HUES64 (cell line): ENCODE data around the gene IGFBP1.

ENCODE experiments used
- H3K27ac ChIP-seq: 2 replicates; pipeline ENCODE4 v1.7.0; 2013; ENCODE audit warnings: low read depth, low read length, inconsistent platforms
- H3K27me3 ChIP-seq: 2 replicates; pipeline ENCODE4 v1.6.1; 2013; ENCODE audit warnings: mild to moderate bottlenecking, low read length; ENCODE audit not compliant: insufficient read depth
- H3K36me3 ChIP-seq: 2 replicates; pipeline ENCODE4 v1.6.1; 2013; ENCODE audit warnings: mild to moderate bottlenecking, low read length; ENCODE audit not compliant: insufficient read depth
- H3K4me1 ChIP-seq: 2 replicates; pipeline ENCODE4 v1.6.1; 2013; ENCODE audit warnings: mild to moderate bottlenecking, low read length, moderate library complexity; ENCODE audit not compliant: insufficient read depth
- H3K4me3 ChIP-seq: 2 replicates; pipeline ENCODE4 v1.5.1; 2013; ENCODE audit warnings: mild to moderate bottlenecking, low read length, moderate library complexity
- H3K9ac ChIP-seq: 2 replicates; pipeline ENCODE4 v1.6.1; 2013; ENCODE audit warnings: mild to moderate bottlenecking, low read depth, low read length
- H3K9me3 ChIP-seq: 2 replicates; pipeline ENCODE4 v1.6.1; 2013; ENCODE audit warnings: low read depth, low read length; ENCODE audit not compliant: insufficient read depth
- WGBS: fragments of 150-250, 120-280 bp; methylation state at CpG from one replicate; pipeline ENCODE4 v1.1.7; 2013; ENCODE audit warnings: missing lambda C conversion rate; 5-methylcytosine and 5-hydroxymethylcytosine counted together

Gene IGFBP1

DNA sequence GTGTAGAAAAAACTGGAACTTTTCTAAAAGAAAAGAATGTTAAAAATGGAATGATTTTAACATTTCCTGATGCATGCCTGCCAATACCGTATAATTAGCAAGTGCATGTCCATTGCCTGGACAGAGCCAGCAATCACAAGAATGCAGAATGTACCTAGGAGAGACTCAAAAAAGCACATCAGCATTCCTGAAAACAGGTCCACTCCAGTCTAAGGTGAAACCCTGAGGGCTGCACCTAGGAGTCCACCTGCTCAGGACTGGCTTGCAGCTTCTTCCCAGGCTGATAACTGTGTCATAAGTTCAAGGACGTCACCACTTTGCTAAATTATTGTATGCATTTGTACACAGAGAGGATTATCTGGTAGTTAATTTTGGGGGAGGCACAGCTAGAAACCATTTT lies 20.8 kb upstream of the IGFBP1 start:
- H3K4me1 ChIP-seq = no peaks in the 10 kb centered on the region
- H3K27ac ChIP-seq = no peak overlapping the region
- no peak overlapping the region for H3K9ac ChIP-seq
- no peaks in the 10 kb centered on the region for H3K36me3 ChIP-seq
- H3K27me3 ChIP-seq = no peaks in the 10 kb centered on the region
- H3K4me3 ChIP-seq = no peak overlapping the region
- H3K9me3 ChIP-seq = no peaks in the 10 kb centered on the region
- 92% methylated on average over 2 of the region's 2 CpGs for WGBS

DNA sequence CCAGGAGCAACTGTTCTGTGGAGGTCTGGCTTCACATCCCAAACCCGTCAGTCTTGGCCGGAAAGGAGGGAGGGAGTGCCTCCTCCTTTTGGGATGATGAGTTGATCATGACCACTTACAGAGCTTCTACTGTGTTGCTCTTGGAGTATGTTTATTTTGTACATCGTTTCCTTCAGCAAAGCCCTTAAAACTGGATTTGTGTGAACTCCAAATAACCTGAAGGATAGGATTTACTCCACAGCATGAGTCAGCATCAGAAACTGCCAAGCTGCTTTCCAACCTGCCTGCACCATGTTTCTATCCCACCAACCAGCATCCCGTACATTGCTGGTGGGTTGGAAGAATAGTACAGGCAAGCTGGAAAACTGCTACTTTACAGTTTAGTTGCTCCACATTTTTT lies 18.9 kb upstream of the IGFBP1 start:
- H3K4me3 ChIP-seq = no peak overlapping the region
- H3K27me3 ChIP-seq = no peaks in the 10 kb centered on the region
- no peak overlapping the region for H3K27ac ChIP-seq
- H3K36me3 ChIP-seq = no peaks in the 10 kb centered on the region
- no peak overlapping the region for H3K9ac ChIP-seq
- H3K4me1 ChIP-seq = no peaks in the 10 kb centered on the region
- WGBS = over 99% methylated on average over 4 of the region's 4 CpGs
- no peaks in the 10 kb centered on the region for H3K9me3 ChIP-seq

DNA sequence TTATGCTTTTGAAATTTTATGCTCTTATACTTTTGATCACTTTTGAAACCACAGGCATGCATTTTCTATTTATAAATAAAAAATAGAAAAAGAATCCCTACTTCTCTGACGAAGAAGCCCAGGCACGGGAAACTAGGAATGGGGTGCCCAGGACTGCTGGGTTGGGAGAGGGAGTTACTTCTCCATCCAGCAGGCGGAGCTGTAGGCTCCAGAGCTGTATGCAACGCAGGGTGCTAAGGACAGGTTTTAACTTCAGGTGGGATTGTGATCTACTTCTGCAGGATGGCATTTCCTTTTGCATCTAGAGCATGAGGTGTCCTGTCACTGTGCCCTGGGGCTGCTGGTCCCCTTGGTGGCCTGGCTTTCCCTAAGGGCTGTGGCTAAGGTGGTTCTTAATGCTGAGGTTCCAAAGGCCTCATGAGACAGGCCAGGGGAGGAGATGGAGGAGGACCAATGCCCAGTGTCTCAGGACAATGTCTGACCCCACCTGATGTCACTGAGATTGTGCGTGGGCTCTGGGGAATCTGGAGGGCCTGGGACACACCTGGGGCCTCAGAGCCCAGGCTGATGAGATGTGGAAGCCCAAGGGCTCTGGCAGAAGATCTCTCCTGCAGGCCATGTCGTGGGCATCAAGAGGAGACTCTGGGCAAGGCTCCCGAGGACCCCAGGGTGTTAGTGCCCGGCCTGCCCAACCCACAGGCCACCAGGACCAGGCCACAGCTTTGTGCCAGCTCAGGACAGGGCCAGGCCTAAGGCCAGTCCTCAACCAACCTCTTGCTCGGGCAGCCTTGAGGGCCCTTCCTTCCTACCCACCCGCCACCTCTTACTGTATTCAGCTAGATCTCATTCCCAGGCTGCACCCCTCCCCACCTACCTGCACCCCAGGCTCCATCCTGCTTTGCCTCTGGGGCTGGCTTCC lies 15.9 kb upstream of the IGFBP1 start:
- H3K4me3 ChIP-seq = no peak overlapping the region
- no peak overlapping the region for H3K27ac ChIP-seq
- H3K27me3 ChIP-seq = no peaks in the 10 kb centered on the region
- 0 out of 2 replicates have a peak, but pooled peaks cover 3% of the 10 kb centered on the region for H3K9me3 ChIP-seq
- H3K4me1 ChIP-seq = no peaks in the 10 kb centered on the region
- no peak overlapping the region for H3K9ac ChIP-seq
- no peaks in the 10 kb centered on the region for H3K36me3 ChIP-seq
- WGBS = 75% methylated on average over 10 of the region's 10 CpGs

DNA sequence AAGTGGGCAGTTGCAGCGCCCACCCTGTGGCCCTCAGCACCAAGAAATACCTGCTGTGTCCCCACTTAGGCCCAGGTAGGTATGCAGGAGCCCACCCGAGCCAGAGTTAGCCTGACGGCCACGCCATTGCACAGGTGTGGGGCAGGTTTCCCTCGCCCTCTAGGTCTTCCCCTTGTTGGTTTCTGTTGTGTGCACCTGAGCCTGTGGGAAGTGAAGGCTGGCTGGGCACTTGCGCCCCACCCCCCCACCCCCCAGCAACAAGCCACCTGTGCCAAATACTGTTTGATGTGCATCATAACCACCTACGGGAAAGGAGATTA lies 15.3 kb upstream of the IGFBP1 start, which contains the start of gene CCDC201:
Gene CCDC201 (minus strand): TSS at position 48 of the 320 bp plus-strand sequence. CDS start 75 bp downstream, outside the sequence.
- no peak within 1 kb of the TSS for H3K9ac ChIP-seq
- H3K36me3 ChIP-seq = no peaks in the 10 kb centered on the region
- no peak within 1 kb of the TSS for H3K27ac ChIP-seq
- WGBS = 92% methylated on average over 6 of the region's 7 CpGs
- peaks cover 9% of the 10 kb centered on the region for H3K9me3 ChIP-seq
- H3K4me1 ChIP-seq = no peaks in the 10 kb centered on the region
- H3K4me3 ChIP-seq = no peak within 1 kb of the TSS
- H3K27me3 ChIP-seq = no peaks in the 10 kb centered on the region

DNA sequence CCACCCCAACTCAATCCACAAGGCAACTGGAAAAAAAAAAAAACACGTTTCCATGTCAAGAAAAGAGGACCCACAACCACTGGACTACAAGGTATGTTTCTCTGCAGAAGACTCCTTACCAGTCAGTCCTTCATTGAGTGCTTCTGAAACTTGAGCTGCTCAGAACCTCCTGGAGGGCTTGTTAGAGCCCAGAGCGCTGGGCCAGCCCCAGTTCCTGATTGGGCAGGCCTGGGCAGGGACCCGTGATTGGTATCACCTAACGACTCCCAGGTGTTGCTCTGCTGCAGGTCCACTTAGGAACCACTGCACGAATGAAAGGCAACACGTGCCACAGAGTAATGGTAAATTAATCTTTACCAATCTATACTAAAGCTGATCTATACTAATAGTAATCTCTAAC lies 14.9 kb upstream of the IGFBP1 start:
- 87% methylated on average over 5 of the region's 6 CpGs for WGBS
- no peaks in the 10 kb centered on the region for H3K36me3 ChIP-seq
- no peak overlapping the region for H3K9ac ChIP-seq
- no peak overlapping the region for H3K4me3 ChIP-seq
- H3K9me3 ChIP-seq = peaks cover 13% of the 10 kb centered on the region
- H3K27me3 ChIP-seq = no peaks in the 10 kb centered on the region
- no peak overlapping the region for H3K27ac ChIP-seq
- no peaks in the 10 kb centered on the region for H3K4me1 ChIP-seq

DNA sequence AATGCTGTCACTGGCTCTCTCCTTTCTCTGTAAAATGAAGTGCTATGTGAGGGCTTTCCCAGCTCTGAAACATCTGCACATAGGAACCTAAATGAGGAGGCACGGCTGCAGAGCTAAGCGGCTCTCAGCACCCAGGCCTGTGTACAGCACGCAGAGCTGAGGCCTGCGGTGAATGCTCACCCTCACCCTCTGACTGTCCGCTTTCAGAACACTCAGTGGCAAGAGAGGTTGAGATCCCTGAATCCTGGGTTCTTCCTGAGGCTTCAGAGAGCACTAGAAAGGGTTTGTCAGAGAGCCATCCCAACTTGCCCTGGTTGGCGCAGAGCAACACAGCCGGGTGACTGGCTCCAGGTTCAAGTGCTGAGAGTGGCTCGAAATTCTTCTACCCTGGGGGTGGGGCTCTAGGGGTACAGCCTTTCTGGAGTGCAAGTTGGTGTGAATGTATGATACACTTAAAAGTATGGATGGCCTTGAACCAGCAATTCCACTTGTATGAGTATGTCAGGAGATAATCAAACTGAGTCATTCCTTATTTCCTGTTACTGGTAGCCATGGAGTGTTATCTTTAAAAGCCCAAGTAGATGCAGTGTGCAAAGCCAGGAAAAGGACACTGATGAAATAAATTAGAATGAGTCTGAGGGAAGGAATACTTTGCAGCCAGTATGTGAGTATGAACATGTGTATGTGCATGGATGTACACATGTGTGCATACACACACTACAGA lies 13.7 kb upstream of the IGFBP1 start:
- no peak overlapping the region for H3K9ac ChIP-seq
- no peak overlapping the region for H3K4me3 ChIP-seq
- H3K9me3 ChIP-seq = peaks cover 24% of the 10 kb centered on the region
- H3K27ac ChIP-seq = no peak overlapping the region
- no peaks in the 10 kb centered on the region for H3K36me3 ChIP-seq
- H3K27me3 ChIP-seq = no peaks in the 10 kb centered on the region
- no peaks in the 10 kb centered on the region for H3K4me1 ChIP-seq
- 92% methylated on average over 8 of the region's 8 CpGs for WGBS

DNA sequence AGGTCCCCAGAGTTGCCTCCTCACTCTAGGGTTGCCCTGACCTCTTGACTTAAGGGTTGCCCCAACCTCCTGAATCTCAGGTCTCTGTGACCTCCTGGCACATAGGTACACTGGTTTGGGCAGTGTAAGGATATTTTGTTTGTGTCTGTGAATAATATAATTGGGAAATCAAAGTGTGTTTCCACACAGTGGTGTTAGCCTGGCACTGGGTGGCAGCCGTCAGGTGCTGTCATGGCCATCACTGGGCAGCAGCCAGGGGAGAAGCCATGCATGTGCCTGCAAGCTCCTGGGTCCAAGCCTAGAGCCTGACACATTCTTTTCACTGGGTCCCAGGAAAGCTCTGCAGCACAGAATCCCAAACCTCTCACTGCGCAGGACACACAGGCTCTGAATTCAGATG lies 11.8 kb upstream of the IGFBP1 start:
- Histone ChIP-seq H3K36me3 (no peaks in the 10 kb centered on the region), H3K27ac (no peak overlapping the region), H3K9me3 (peaks cover 24% of the 10 kb centered on the region), H3K9ac (no peak overlapping the region), H3K4me1 (no peaks in the 10 kb centered on the region), H3K4me3 (no peak overlapping the region), H3K27me3 (no peaks in the 10 kb centered on the region)
- WGBS = 95% methylated on average over 2 of the region's 2 CpGs

DNA sequence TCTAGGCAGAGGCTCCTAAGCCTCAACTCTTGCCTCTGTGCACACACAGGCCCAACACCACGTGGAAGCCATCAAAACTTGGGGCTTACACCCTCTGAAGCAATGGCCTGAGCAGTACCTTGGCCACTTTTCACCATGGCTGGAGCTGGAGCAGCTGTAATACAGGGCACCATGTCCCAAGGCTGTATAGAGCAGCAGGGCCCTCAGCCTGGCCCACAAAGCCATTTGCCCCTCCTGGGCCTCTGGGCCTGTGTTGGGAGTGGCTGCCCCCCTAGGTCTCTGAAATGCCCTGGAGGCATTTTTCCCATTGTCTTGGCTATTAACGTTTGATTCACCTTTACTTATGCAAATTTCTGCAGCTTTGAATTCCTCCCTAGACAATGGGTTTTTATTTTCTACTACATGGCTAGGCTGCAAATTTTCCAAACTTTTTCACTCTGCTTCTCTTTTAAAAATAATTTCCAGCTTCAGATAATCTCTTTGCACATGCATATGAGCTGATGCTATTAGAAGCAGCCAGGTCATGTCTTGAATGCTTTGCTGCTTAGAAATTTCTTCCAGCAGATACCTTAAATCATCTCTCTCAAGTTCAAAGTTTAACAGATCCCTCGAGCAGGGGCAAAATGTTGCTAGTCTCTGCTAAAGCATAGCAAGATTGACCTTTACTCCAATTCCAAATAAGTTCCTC lies 9.7 kb upstream of the IGFBP1 start:
- no peak overlapping the region for H3K27ac ChIP-seq
- no peaks in the 10 kb centered on the region for H3K36me3 ChIP-seq
- no peak overlapping the region for H3K9ac ChIP-seq
- peaks cover 24% of the 10 kb centered on the region for H3K9me3 ChIP-seq
- no peak overlapping the region for H3K4me3 ChIP-seq
- WGBS = 59% methylated on average over 3 of the region's 3 CpGs
- no peaks in the 10 kb centered on the region for H3K27me3 ChIP-seq
- H3K4me1 ChIP-seq = no peaks in the 10 kb centered on the region

DNA sequence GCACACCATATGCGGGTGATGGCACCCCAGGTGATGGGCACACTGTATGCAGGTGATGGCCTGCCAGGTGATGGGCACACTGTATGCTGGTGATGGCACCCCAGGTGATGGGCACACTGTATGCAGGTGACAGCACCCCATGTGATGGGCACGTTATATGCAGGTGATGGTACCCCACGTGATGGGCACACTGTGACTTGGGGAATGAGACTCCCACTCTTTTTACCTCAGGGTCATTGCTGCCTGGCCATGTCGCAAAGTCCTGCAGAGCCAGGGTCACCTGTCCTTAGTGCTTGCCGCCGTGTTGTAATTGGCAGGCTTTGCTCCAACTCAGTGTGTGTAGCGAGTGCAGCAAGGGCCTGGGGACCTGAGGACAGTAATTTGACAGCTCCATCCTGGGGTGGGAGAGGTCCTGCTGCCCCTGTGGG lies 7.8 kb upstream of the IGFBP1 start:
- Histone ChIP-seq H3K36me3 (no peaks in the 10 kb centered on the region), H3K4me1 (no peaks in the 10 kb centered on the region), H3K4me3 (no peak overlapping the region), H3K9me3 (peaks cover 24% of the 10 kb centered on the region), H3K9ac (no peak overlapping the region), H3K27me3 (no peaks in the 10 kb centered on the region; the same call in 1 of the 2 replicates), H3K27ac (no peak overlapping the region)
- WGBS = 97% methylated on average over 7 of the region's 7 CpGs

DNA sequence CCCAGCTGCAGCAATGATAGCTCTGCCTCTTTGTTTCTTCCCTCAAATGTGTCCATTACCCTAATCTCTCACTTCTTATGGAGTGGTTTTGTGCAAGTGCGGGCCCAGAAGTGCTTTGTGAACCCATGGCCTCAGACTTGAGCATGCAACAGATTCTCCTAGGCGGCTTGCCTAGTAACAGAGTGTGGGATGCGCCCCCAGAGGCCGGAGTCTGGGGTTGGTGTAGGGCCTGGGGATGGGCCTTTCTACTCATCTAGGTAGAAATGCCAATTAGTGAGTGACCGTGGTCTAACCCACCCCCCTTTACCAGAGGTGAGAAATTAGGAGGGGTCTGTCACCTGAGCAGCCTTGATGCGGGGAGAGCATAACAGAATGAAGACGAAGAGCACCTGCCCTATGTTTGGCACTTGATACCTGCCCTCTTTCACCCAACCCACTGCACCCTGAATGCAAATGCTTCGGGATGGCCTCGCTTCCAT lies 7.0 kb upstream of the IGFBP1 start:
- Histone ChIP-seq H3K9me3 (peaks cover 24% of the 10 kb centered on the region), H3K9ac (no peak overlapping the region), H3K36me3 (no peaks in the 10 kb centered on the region), H3K27ac (no peak overlapping the region), H3K27me3 (peaks cover under 1% of the 10 kb centered on the region), H3K4me1 (no peaks in the 10 kb centered on the region), H3K4me3 (no peak overlapping the region)
- 92% methylated on average over 8 of the region's 9 CpGs for whole genome bisulfite sequencing
